ENCODE data around the gene OLFM2.

DNA sequence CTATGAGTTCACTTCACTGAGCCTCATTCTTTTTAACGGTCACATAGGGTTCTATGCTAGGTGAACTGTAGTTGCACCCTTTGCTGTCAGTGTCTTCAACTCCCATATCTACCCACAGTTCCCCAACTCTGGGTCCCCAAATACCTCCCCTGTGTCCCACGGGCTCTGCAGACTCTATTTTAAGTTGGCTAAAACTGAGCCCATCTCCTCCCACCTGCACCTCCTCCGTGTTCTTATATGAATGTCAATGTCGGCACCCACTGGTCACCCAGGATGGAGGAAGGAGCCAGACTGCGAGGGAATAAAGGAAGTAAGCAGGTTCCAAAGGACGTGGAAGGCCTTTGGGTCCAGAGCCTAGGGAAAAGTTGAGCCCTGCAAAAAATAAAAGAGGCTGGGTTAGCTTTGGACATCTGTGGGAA lies 102.0 kb downstream of the OLFM2 start:
- TF ChIP-seq JUNB (IDR thresholded peaks at IDR 0.05; ENCODE audit: unreplicated experiment): no peak
- TF ChIP-seq, protein P1, sequence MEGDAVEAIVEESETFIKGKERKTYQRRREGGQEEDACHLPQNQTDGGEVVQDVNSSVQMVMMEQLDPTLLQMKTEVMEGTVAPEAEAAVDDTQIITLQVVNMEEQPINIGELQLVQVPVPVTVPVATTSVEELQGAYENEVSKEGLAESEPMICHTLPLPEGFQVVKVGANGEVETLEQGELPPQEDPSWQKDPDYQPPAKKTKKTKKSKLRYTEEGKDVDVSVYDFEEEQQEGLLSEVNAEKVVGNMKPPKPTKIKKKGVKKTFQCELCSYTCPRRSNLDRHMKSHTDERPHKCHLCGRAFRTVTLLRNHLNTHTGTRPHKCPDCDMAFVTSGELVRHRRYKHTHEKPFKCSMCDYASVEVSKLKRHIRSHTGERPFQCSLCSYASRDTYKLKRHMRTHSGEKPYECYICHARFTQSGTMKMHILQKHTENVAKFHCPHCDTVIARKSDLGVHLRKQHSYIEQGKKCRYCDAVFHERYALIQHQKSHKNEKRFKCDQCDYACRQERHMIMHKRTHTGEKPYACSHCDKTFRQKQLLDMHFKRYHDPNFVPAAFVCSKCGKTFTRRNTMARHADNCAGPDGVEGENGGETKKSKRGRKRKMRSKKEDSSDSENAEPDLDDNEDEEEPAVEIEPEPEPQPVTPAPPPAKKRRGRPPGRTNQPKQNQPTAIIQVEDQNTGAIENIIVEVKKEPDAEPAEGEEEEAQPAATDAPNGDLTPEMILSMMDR (conservative IDR thresholded peaks at IDR 0.05; ENCODE audit: low read depth in 2 of 2): no peak
